ENCODE results near the gene SLC26A9. TPM values are rescaled to one million over a fixed set of nuclear protein-coding genes. Genes with fewer than 3 reads are reported as not detected.

SLC26A9 gene
- total and polyA plus RNA-seq, 2 of the 4 experiments (the other 2 are of a cell fraction): not detected

DNA sequence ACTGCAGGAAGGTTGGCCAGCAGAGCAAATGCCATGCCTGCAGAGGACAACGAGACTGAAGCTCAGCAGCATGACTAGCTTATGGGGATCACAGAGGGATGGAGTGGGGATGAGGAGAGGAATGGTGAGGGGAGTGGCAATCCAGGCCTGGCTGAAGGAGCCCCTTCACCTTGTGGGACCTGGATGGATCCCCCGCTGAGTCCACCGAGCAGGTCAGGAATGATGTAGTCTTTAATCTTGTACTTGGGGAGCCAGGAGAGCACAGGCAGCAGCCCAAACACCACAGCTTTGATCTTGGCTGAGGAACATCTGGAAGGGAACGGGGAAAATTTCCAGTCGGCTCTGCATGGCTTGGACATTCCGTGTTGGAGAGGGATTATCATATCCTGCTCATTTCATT, 10.5 kb downstream of the SLC26A9 start:
- H3K4me2 ChIP-seq (ENCODE audit: low read depth, low read length): no peak overlapping the region
- CTCF ChIA-PET: no interaction called here

More for the DNA sequence above, 10.5 kb downstream of the SLC26A9 start:
- Histone ChIP-seq H2BK5ac (ENCODE audit: low read depth, low read length, poor library complexity, severe bottlenecking) (no peak overlapping the region), H2BK120ac (ENCODE audit: low read depth, low read length) (no peak overlapping the region), H4K8ac (ENCODE audit: low read depth in 2 of 2, low read length in 2 of 2) (no peak overlapping the region), H3K9me1 (ENCODE audit: insufficient read depth, low read length) (peaks cover 5% of the 10 kb centered on the region; the same call in 1 of the 2 replicates), H3K27me3 (ENCODE audit: control insufficient read depth, insufficient read depth, low read length) (peaks cover 21% of the 10 kb centered on the region), H3K56ac (ENCODE audit: extremely low read depth, insufficient read depth, low read length) (no peak overlapping the region), H3K14ac (replicated peaks; ENCODE audit: low read depth, low read length) (no peak overlapping the region), H4K5ac (ENCODE audit: low read depth, low read length) (no peak overlapping the region), H3K23ac (ENCODE audit: low read depth, low read length) (no peak overlapping the region), H2AFZ (replicated peaks; ENCODE audit: low read length, poor library complexity) (no peak overlapping the region), H3K79me1 (ENCODE audit: low read depth in 1 of 2, low read length in 2 of 2) (no peaks in the 10 kb centered on the region), H3K9ac (ENCODE audit: low read depth, low read length) (no peak overlapping the region), H2BK15ac (ENCODE audit: low read depth, low read length) (no peak overlapping the region; the same call in 2 of the 3 replicates), H3K18ac (ENCODE audit: low read depth, low read length) (no peak overlapping the region), H3K4ac (ENCODE audit: low read depth, low read length) (no peak overlapping the region), H4K20me1 (ENCODE audit: insufficient read depth, low read length) (no peaks in the 10 kb centered on the region), H2AK9ac (replicated peaks; ENCODE audit: low read depth, low read length, poor library complexity) (no peak overlapping the region), H3K36me3 (ENCODE audit: control insufficient read depth, insufficient read depth, low read length) (no peaks in the 10 kb centered on the region), H3K27ac (ENCODE audit: insufficient read depth, low read length) (no peak overlapping the region), H3K4me1 (ENCODE audit: control insufficient read depth, insufficient read depth, low read length) (peaks cover 7% of the 10 kb centered on the region), H2BK20ac (ENCODE audit: low read depth, low read length) (no peak overlapping the region), H4K91ac (ENCODE audit: insufficient read depth, low read depth, low read length) (no peak overlapping the region), H3K9me3 (ENCODE audit: control insufficient read depth, insufficient read depth, low read length) (no peaks in the 10 kb centered on the region), H2AK5ac (ENCODE audit: low read depth, low read length) (no peak overlapping the region), H3K4me3 (ENCODE audit: insufficient read depth, low read depth, low read length) (no peak overlapping the region)
- intact Hi-C loops (cut with micrococcal nuclease) (no loop called here), in situ Hi-C loops (cut with MboI; ENCODE audit: low sequenced_read_pairs) (no loop called here), dilution Hi-C loops (cut with HindIII; ENCODE audit: low sequenced_read_pairs, unreplicated experiment) (no loop called here)
- POLR2A ChIA-PET (ENCODE audit: unreplicated experiment): no interaction called here
- no peak for DNase-seq
- 40% methylated on average over 1 of the region's 6 CpGs; no CpG with 5 or more reads in 1 of the 2 experiments for WGBS, 2 experiments (ENCODE audit: extremely low coverage in 2 of 2, insufficient read length in 1 of 2)
- TF ChIP-seq RAD21 (IDR thresholded peaks at IDR 0.05; ENCODE audit: low read length): no peak
- TF ChIP-seq CEBPB (IDR thresholded peaks at IDR 0.05; ENCODE audit: low read depth, low read length): no peak
- TF ChIP-seq CHD1 (IDR thresholded peaks at IDR 0.05; ENCODE audit: low read depth, low read length): no peak
- TF ChIP-seq RFX5 (IDR thresholded peaks at IDR 0.05; ENCODE audit: low read depth, low read length): no peak
- TF ChIP-seq SMC3 (IDR thresholded peaks at IDR 0.05; ENCODE audit: low read depth, low read length): no peak
- no peak for TF ChIP-seq BHLHE40 (IDR thresholded peaks at IDR 0.05; ENCODE audit: low read depth, low read length)
- no peak for TF ChIP-seq MAZ (IDR thresholded peaks at IDR 0.05; ENCODE audit: borderline replicate concordance, low read depth, low read length)
- no peak for TF ChIP-seq RCOR1 (IDR thresholded peaks at IDR 0.05; ENCODE audit: insufficient replicate concordance, low read length)
- TF ChIP-seq MAFK (IDR thresholded peaks at IDR 0.05; ENCODE audit: low read depth, low read length): no peak
- no TSS peak for BruUV-seq (replicated peaks)
- no peak for ATAC-seq (ENCODE audit: low read depth)
